Glomerular endothelial cell (primary cell): Measurements from ENCODE around the gene KDM4E. TPM values are rescaled to one million over a fixed set of nuclear protein-coding genes. Genes with fewer than 3 reads are reported as not detected.
"Not testable (repeated sequence)": the region's sequence is repeated elsewhere in the genome, so short reads cannot be mapped to it uniquely, and the experiment has no call there.

Experiments
- DNase-seq: peaks from one replicate; pipeline ENCODE4 v3.0.0-alpha.2; 2011; ENCODE audit warnings: low read depth, low spot score; ENCODE audit errors: extremely low read depth
- total RNA-seq: library from RNA; depleted of rRNA; stranded (reverse); fragments of >200 nt; gene quantifications from 2 replicates; pipeline ENCODE4 v1.2.3, GENCODE V29; 2015

KDM4E gene
- total RNA-seq: not detected in 2 replicates

DNA sequence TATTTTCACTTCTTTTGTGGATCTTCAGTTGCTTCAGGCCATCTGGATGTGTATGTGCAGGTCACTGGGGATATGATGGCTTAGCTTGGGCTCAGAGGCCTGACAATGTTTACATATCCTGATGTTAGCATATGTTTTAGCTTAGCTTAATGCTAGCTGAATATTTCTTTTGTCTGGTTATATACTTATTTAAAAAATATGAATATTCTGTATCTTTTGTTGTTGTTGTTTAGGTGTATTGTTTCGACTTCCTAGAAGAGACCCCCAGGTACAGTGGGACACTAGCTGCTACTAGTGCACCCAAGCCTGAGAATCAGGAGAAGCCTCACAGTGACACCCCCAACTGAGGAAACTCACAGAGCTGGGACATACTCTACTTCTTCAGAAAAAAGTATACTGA lies at the start of gene KDM4E:
TSS of gene KDM4E (plus strand) at position 301 of the 400 bp plus-strand sequence. CDS start 300 bp downstream, outside the sequence.
- no peak for DNase-seq

DNA sequence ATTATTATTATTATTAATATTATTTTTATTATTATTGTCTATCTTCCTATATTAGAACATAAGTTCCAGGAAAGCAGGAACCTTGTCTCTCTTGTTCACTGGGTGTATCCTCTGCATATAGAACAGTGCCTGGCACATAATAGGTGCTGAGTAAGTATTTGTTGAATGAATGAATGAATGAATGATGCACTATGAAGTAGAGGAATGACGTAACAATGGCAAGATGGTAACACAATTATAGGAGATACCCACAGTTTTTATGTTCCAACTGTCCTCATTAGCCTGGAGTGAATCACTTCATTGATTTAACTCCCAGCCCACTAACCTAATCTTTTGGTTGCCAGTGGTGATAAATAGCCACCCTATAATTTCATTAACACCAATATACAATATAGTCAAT lies 49.5 kb upstream of the KDM4E start:
- DNase-seq: no peak

DNA sequence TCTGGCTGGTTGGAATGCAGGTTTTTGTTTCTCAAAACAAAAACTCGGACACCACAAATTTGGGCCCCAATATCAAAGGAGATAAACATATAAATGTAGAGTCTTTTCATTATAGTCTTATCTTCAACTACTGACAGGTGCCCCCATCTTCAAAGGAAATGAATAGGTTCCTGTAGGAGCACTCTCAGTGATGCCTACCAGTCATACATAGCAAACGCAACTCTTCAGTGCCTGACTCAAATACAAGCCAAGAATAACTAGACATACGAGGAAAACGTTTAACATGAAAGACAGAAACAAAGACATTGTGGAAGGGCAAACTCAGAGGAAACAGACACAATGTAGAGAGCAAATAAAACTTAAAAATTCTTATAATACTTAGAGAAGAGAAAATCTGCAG lies 37.7 kb upstream of the KDM4E start:
- DNase-seq: no peak

DNA sequence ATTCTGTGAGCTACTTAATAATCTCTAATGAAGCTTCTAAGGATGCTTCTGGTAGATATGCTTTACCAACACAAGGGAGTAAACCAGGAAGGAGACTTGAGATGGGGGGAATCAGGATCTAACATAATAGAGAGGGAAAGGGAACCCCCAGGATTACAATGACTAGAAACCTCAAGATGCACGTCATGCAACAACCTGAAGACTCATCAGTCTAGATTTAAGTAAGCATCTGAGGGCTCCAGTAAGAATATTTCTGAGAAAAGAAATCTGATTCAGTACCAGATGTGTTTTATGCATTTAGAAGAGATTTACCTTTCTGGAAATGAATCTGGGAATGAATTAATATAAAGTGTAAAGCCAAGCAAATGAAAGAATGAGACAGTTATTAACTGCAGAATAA lies 36.3 kb upstream of the KDM4E start:
- DNase-seq: no peak

- no peak for DNase-seq
Observed at GRCh38 chr11:94993400-94993943, 31.6 kb upstream of the KDM4E start.

DNA sequence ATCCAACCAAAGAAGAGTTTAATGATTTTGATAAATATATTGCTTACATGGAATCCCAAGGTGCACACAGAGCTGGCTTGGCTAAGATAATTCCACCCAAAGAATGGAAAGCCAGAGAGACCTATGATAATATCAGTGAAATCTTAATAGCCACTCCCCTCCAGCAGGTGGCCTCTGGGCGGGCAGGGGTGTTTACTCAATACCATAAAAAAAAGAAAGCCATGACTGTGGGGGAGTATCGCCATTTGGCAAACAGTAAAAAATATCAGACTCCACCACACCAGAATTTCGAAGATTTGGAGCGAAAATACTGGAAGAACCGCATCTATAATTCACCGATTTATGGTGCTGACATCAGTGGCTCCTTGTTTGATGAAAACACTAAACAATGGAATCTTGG lies 27.6 kb upstream of the KDM4E start:
- DNase-seq: no peak

DNA sequence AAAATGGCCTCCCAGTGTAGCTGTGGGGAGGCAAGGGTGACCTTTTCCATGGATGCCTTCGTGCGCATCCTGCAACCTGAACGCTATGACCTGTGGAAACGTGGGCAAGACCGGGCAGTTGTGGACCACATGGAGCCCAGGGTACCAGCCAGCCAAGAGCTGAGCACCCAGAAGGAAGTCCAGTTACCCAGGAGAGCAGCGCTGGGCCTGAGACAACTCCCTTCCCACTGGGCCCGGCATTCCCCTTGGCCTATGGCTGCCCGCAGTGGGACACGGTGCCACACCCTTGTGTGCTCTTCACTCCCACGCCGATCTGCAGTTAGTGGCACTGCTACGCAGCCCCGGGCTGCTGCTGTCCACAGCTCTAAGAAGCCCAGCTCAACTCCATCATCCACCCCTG lies 26.8 kb upstream of the KDM4E start:
- DNase-seq: no peak

DNA sequence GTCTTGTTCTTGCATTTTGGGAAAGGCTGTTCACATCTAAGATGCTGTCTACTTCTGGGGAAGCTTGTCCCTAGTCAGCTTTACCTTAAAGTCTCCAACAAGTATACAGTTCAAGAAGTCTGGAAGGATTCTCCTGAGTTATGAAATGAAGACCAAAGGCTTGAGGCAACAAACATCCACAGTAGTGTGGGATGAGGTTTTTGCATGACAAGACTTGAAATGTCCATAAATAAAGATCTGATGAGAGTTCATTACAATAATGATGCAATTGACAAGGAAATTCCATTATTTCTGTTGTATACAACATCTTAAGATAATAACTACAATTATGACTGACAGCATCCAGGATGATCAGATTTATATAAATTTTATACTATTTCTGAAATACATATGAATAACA lies 21.3 kb upstream of the KDM4E start:
- DNase-seq: no peak

DNA sequence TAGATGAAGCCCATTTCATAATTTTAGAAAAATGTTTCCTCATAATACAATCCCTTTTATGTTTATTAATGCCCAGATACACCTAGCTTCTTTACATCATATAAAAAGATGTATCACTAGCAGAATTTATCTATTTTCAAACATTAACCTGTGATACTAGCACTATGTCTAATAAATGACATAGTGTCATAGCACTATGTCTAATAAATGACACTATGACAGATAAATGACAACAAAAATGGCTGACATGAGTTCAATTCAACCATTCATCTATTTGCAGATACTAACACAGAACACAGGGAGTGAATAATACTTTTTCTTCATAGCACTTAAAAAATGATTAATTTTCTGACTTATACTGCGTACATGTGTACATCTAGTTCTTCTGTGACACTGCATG lies 19.4 kb upstream of the KDM4E start:
- no peak for DNase-seq

DNA sequence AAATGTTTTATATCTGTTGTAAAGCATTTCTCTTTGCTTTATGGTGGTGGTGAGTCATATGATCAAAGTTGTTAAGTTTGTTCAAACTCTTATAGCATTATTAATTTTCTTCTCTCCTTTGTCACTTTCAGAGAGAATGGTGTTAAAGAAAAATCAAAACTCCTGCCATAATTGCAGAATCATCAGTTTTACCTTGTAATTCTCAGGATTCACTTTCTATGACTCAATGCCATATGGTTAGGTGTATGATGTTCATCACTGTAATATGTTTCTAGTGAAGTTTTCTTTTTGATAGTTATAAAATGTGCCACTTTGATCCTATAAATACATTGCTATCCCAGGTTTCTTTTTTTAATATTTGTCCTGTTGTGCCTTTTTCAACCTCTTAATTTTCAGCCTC lies 13.7 kb upstream of the KDM4E start:
- DNase-seq: no peak

DNA sequence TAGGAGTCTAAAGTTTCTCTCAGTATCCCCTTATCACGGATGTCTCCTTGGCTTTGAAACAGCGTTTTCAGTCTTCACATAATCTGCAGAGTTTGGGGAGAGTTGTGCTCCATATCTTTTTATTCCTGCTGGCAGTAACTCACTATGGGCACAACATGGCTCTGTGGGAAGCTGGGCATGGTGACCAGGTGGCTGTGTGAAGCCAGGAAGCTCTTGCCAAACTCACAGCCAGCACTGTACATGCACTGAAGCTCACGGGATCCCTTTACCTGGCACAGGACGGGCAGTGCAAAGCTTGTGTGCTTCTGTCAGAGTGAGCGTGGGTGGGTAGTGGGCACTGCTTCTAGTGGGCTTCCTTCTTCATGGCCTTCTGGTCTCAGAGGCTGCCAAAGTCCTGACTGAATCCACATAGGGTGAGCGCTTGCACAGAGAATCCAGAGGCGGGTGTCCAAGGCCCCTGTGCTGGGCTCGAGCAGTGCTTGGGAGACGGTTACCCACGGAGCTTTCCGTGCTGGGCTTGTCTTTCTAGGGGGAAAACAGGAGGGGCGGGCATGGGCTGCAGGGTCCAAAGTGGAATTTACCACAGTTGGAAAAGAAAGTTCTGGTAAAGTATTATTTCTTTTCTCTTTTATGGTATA lies 10.8 kb upstream of the KDM4E start:
- DNase-seq: no peak

DNA sequence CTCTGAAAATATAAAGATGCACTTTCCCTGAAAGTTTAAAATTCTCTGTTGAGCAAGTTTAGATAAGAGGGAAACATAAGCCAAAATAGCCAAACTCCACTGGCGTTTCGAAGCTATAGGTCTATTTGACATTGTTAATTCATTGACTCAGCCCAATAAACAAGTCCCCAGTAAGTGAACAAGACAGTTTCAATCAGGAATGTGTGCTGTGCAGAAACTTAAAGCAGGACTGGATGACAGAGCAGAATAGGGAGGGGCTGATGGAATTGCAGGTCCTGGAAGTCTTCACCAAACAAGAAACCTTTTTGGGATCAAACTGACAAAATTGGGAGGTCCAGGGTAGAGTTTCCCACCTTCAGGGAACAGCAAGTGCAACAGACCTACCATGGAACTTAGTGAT lies 8.9 kb upstream of the KDM4E start:
- DNase-seq: no peak

GRCh38 chr11:95021468-95021867 lies 3.6 kb upstream of the KDM4E start:
- DNase-seq: not testable (repeated sequence)

GRCh38 chr11:95025594-95025993 lies 536 bp downstream of the KDM4E start:
- not testable (repeated sequence) for DNase-seq

- no peak for DNase-seq
Observed at GRCh38 chr11:95028357-95028756, 3.3 kb downstream of the KDM4E start.

GRCh38 chr11:95033051-95033450 lies 8.0 kb downstream of the KDM4E start:
- DNase-seq: no peak

DNA sequence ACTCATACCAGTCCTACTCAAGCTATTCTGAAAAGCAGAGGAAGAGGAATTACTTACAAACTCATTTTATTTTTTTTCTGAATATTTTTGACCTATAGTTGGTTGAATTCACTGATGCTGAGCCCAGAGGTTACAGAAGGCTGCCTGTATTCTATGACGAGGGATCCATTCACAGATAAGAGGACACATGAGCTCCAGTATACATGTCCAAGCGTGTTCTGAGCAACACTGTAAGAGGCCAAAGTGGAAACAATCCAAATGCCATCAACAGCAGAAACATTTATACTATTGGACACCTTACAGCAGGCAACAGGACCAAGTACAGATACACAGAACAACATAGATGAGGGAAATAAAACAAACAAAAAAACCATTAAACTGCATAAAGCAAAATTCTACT lies 10.3 kb downstream of the KDM4E start:
- DNase-seq: no peak

- DNase-seq: not testable (repeated sequence)
Observed at GRCh38 chr11:95037356-95038035, 12.4 kb downstream of the KDM4E start.

- DNase-seq: no peak
Observed at GRCh38 chr11:95042239-95042638, 17.2 kb downstream of the KDM4E start.

DNA sequence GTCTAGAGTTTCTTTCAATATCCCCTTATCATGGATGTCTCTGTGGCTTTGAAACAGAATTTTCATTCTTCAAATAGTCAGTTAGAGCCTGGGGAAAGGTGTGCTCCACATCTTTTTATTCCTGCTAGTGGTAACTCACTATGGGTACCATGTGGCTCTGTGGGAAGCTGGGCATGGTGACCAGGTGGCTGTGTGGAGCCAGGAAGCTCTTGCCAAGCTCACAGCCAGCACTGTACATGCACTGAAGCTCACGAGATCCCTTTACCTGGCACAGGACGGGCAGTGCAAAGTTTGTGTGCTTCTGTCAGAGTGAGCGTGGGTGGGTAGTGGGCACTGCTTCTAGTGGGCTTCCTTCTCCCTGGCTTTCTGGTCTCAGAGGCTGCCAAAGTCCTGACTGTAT lies 17.8 kb downstream of the KDM4E start:
- DNase-seq: no peak

DNA sequence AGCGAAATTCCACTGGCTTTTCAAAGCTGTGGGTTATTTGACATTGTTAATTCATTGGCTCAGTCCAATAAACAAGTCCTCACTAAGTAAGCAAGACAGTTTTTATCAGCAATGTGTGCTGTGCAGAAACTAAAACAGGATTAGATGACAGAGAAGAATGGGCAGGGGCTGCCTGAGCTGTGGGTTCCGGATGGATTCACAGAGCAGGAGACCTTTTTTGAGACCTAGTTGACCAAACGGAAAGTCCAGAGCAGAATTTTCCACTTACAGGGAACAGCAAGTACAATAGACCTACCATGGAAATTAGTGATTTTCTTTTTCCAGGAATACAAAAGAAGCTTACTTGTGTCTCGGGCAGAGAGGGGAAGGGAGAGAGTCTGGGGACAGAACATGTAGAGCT lies 19.0 kb downstream of the KDM4E start:
- no peak for DNase-seq

GRCh38 chr11:95045812-95046211 lies 20.8 kb downstream of the KDM4E start:
- no peak for DNase-seq
